ENCODE results near the gene SOX30. TPM values are rescaled to one million over a fixed set of nuclear protein-coding genes. Genes with fewer than 3 reads are reported as not detected.
"Not testable (repeated sequence)": the region's sequence is repeated elsewhere in the genome, so short reads cannot be mapped to it uniquely, and the experiment has no call there.

Gene SOX30
- 0.41 TPM for polyA plus RNA-seq (2013, experiment 1 of 2)
- polyA plus RNA-seq (2013, experiment 2 of 2) = 0.30 TPM

DNA sequence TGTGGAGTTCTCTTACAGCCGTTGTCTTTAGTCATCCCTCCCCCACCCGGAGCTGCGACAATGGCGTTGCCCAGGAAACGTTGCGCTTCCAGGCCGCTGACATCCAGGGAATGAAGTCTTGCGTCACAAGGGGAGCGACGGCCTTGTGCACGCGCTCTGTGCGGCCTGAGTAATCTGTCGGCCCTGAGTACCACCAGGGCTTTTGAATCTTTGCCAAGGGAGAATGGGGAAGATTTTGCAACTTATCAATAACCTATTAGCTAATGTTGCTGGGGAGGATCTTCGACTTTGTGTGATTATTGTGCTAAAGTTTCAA, at the start of gene SOX30:
Gene SOX30 (minus strand): TSS at position 62 of the 316 bp plus-strand sequence. CDS start 360 bp downstream, outside the sequence.
- Histone ChIP-seq H3K4me1 (ENCODE audit: control insufficient read depth, insufficient read depth, low read length, poor library complexity, severe bottlenecking) (no peaks in the 10 kb centered on the region), H3K36me3 (ENCODE audit: control insufficient read depth, insufficient read depth, low read length) (no peaks in the 10 kb centered on the region), H3K9me3 (ENCODE audit: control insufficient read depth, low read length) (peaks cover 30% of the 10 kb centered on the region), H3K27ac (ENCODE audit: low read depth, low read length, severe bottlenecking) (no peak within 1 kb of the TSS), H3K4me3 (ENCODE audit: extremely low read depth, insufficient read depth, low read length, poor library complexity, severe bottlenecking) (no peak within 1 kb of the TSS)
- WGBS, 2 experiments (ENCODE audit: insufficient coverage in 2 of 2) = 90 to 95% methylated on average over 5 to 12 of the region's 15 CpGs

DNA sequence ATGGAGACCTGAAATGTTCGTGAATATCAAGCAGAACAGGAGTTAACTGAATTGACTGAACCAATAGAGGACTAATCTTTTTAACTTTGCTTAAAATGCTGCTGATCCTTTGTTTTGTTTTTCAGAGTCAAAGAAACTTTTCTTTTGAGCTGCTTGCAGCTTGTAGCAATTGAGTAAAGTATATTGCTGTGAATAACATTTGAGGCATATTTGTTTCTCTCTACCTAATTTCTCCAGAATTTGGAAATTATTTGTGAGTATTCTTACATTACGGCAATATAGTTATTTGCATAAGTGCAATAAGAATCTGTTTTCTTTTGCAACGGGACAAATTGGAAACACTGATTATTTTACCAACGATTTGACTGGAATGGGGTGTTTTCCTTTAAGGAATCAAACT, 46.4 kb upstream of the SOX30 start:
- not testable (repeated sequence) for H3K4me1 ChIP-seq (ENCODE audit: control insufficient read depth, insufficient read depth, low read length, poor library complexity, severe bottlenecking); H3K4me3 ChIP-seq (ENCODE audit: extremely low read depth, insufficient read depth, low read length, poor library complexity, severe bottlenecking); H3K36me3 ChIP-seq (ENCODE audit: control insufficient read depth, insufficient read depth, low read length); H3K27ac ChIP-seq (ENCODE audit: low read depth, low read length, severe bottlenecking)
- 69 to 92% methylated on average over 2 to 4 of the region's 4 CpGs for WGBS, 2 experiments (ENCODE audit: insufficient coverage in 2 of 2)
- peaks cover 17% of the 10 kb centered on the region for H3K9me3 ChIP-seq (ENCODE audit: control insufficient read depth, low read length)

DNA sequence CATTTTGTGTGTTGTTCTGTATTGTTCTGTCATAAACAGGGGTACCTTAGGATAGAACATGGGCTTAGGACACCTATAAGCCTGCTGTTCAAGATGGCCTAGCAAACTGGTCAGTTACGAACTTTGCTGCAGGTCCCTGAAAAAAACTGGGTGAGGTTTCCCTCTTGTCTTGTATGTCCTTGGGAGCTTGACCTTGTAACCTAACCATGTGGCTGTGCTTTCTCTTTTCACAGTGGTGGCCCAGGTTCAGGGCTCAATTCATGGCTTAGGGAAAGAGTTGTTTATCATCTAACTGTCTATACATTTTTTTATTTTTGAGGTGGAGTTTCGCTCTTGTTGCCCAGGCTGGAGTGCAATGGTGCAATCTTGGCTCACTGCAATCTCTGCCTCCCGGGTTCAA, 43.9 kb upstream of the SOX30 start:
- WGBS, 2 experiments (ENCODE audit: insufficient coverage in 2 of 2) = 83 to 100% methylated on average over 1 of the region's 3 CpGs
- peaks cover 16% of the 10 kb centered on the region for H3K9me3 ChIP-seq (ENCODE audit: control insufficient read depth, low read length)
- H3K4me1 ChIP-seq (ENCODE audit: control insufficient read depth, insufficient read depth, low read length, poor library complexity, severe bottlenecking) = not testable (repeated sequence)

DNA sequence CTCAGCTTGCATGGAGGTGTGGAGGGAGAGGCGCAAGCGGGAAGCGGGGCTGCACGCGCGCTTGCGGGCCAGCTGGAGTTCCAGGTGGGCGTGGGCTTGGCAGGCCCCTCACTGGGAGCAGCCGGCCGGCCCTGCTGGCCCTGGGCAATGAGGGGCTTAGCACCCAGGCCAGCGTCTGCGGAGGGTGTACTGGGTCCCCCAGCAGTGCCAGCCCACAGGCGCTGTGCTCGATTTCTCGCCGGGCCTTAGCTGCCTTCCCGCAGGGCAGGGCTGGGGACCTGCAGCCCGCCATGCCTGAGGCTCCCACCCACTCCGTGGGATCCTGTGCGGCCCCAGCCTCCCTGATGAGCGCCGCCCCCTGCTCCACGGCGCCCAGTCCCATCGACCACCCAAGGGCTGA, 41.6 kb upstream of the SOX30 start:
- 89% methylated on average over 25 of the region's 25 CpGs for WGBS, 2 experiments (ENCODE audit: insufficient coverage in 2 of 2)
- peaks cover 13% of the 10 kb centered on the region for H3K9me3 ChIP-seq (ENCODE audit: control insufficient read depth, low read length)
- not testable (repeated sequence) for H3K36me3 ChIP-seq (ENCODE audit: control insufficient read depth, insufficient read depth, low read length); H3K4me1 ChIP-seq (ENCODE audit: control insufficient read depth, insufficient read depth, low read length, poor library complexity, severe bottlenecking); H3K27ac ChIP-seq (ENCODE audit: low read depth, low read length, severe bottlenecking); H3K4me3 ChIP-seq (ENCODE audit: extremely low read depth, insufficient read depth, low read length, poor library complexity, severe bottlenecking)

More for the DNA sequence above, 43.9 kb upstream of the SOX30 start:
- not testable (repeated sequence) for H3K27ac ChIP-seq (ENCODE audit: low read depth, low read length, severe bottlenecking); H3K36me3 ChIP-seq (ENCODE audit: control insufficient read depth, insufficient read depth, low read length); H3K4me3 ChIP-seq (ENCODE audit: extremely low read depth, insufficient read depth, low read length, poor library complexity, severe bottlenecking)

DNA sequence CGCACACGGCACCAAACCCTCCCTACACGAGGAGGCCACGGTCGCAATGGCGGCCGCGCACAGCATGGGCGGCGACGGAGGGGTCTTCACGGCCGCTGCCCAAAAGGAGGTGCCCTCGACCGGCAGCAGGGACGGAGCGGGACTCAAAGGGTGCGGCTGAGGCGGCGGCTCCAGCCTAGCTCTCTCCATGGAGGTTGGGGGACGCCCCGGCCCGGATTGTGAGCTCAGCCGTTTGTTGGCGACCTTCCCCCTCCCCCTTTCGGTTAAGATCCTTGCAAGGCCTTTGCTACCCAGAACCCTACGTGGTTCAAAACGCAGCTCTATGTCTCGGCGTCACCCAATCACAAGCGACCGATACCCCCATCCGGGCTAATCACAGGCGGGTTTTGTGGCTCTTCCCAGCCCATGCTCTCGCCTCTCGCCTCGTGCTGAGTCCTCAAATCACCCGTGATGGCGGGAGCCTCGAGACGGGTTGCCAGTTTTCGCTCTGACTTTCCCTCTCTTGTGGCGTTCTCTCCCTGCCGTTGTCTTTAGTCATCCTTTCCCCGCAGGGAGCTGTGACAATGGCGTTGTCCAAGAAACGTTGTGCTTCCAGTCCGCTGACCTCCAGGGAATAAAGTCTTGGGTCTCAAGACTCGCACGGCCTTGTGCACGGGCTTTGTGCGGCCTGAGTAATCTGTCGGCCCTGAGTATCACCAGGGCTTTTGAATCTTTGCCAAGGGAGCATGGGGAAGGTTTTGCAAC, 38.6 kb upstream of the SOX30 start:
- no peaks in the 10 kb centered on the region for H3K36me3 ChIP-seq (ENCODE audit: control insufficient read depth, insufficient read depth, low read length)
- peaks cover 3% of the 10 kb centered on the region for H3K9me3 ChIP-seq (ENCODE audit: control insufficient read depth, low read length)
- WGBS, 2 experiments (ENCODE audit: insufficient coverage in 2 of 2) = 94 to 95% methylated on average over 53 of the region's 53 CpGs
- no peaks in the 10 kb centered on the region for H3K4me1 ChIP-seq (ENCODE audit: control insufficient read depth, insufficient read depth, low read length, poor library complexity, severe bottlenecking)
- no peak overlapping the region for H3K4me3 ChIP-seq (ENCODE audit: extremely low read depth, insufficient read depth, low read length, poor library complexity, severe bottlenecking)
- no peak overlapping the region for H3K27ac ChIP-seq (ENCODE audit: low read depth, low read length, severe bottlenecking)

DNA sequence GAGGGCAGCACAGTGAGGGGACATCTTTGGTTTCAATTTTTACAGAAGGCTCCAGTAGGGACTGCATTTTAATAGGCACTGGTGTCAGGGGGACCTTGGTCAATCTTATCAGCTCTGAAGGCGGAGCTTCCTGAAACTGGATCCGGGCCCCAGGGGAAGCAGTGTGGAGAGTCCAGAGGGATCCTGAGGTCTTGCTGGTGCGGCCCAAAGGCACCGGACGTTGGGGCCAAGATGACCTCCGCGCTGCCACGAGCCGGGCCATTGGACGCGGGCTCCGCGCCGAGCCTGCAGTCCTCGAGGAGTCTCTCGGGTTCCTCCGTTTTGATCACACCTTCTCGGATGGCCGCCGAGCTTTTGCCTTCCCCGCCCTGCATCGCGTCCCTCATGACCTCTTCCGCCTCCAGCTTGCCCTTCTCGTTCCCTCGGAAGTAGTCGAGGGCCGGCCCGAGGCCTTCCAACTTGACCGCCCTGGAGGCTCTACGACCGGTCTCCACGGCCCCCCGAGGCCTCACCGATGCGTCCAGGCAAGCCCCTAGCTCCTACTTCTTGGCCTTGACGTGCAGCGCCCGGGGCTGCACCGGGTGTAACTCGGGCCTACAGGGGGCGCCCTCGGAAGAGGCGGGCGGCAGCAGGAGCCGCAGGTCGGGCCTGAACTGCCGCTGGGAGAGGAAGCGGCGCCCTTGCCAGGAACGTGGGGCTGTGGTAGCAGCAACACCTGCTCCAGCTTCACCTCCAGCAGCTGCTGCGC, 37.9 kb upstream of the SOX30 start:
- Histone ChIP-seq H3K36me3 (ENCODE audit: control insufficient read depth, insufficient read depth, low read length) (no peaks in the 10 kb centered on the region), H3K9me3 (ENCODE audit: control insufficient read depth, low read length) (peaks cover 3% of the 10 kb centered on the region), H3K4me1 (ENCODE audit: control insufficient read depth, insufficient read depth, low read length, poor library complexity, severe bottlenecking) (no peaks in the 10 kb centered on the region), H3K27ac (ENCODE audit: low read depth, low read length, severe bottlenecking) (no peak overlapping the region), H3K4me3 (ENCODE audit: extremely low read depth, insufficient read depth, low read length, poor library complexity, severe bottlenecking) (no peak overlapping the region)
- WGBS, 2 experiments (ENCODE audit: insufficient coverage in 2 of 2) = 94 to 96% methylated on average over 46 to 52 of the region's 52 CpGs

DNA sequence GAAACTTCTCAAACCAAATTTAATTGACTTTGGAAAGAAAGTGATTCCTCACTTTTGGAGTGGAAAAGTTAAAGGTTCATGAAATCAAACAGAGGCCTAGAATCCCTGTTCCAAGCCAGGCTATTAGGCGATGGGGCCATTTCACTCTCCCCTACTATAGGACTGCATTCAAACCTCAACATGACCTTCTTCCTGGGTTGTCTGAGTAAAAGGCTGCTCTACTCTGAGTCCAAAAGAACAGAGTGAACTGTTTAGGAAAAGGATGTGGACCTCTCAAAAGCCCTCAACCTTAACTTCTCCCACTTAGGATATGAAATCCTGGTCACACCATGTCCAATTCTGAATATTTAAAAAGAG, 34.9 kb upstream of the SOX30 start:
- H3K4me3 ChIP-seq (ENCODE audit: extremely low read depth, insufficient read depth, low read length, poor library complexity, severe bottlenecking) = no peak overlapping the region
- no peaks in the 10 kb centered on the region for H3K4me1 ChIP-seq (ENCODE audit: control insufficient read depth, insufficient read depth, low read length, poor library complexity, severe bottlenecking)
- peaks cover 3% of the 10 kb centered on the region for H3K9me3 ChIP-seq (ENCODE audit: control insufficient read depth, low read length)
- H3K36me3 ChIP-seq (ENCODE audit: control insufficient read depth, insufficient read depth, low read length) = no peaks in the 10 kb centered on the region
- H3K27ac ChIP-seq (ENCODE audit: low read depth, low read length, severe bottlenecking) = no peak overlapping the region
- WGBS, 2 experiments (ENCODE audit: insufficient coverage in 2 of 2) = no CpG with 5 or more reads among the region's 1 CpG

DNA sequence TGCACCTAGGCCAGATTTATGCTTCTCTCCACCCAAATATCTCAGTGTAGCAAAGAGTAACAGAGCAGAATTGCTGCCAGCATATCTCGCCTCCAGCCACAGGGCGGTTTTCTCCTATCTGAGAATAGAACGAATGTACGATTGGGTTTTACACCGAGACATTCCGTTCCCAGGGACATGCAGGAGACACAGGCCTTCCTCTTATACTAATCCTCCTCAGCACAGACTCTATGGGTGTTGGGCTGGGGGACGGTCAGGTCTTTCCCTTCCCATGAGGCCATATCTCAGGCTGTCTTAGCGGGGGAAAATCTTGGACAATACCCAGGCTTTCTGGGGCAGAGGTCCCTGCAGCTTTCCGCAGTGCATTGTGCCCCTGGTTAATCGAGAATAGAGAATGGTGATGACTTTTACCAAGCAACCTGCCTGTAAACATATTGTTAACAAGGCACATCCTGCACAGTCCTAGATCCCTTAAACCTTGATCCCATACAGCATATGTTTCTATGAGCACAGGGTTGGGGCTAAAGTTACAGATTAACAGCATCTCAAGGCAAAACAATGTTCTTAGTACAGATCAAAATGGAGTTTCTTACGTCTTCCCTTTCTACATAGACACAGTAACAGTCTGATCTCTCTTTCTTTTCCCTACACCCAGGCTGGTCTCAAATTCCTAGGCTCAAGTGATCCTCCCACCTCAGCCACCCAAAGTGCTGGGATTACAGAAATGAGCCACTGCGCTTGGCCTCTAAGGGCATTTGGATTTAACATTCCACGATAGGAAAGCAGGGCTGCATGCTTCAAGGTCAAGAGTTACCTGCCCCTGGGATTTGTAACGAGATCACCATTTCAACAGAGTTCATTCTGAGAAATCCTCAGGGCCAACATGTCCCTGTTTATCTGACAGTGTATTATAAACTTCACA, 34.3 kb upstream of the SOX30 start:
- H3K4me3 ChIP-seq (ENCODE audit: extremely low read depth, insufficient read depth, low read length, poor library complexity, severe bottlenecking); H3K36me3 ChIP-seq (ENCODE audit: control insufficient read depth, insufficient read depth, low read length); H3K27ac ChIP-seq (ENCODE audit: low read depth, low read length, severe bottlenecking); H3K4me1 ChIP-seq (ENCODE audit: control insufficient read depth, insufficient read depth, low read length, poor library complexity, severe bottlenecking); H3K9me3 ChIP-seq (ENCODE audit: control insufficient read depth, low read length): not testable (repeated sequence)
- WGBS, 2 experiments (ENCODE audit: insufficient coverage in 2 of 2) = 88 to 96% methylated on average over 7 to 12 of the region's 14 CpGs

DNA sequence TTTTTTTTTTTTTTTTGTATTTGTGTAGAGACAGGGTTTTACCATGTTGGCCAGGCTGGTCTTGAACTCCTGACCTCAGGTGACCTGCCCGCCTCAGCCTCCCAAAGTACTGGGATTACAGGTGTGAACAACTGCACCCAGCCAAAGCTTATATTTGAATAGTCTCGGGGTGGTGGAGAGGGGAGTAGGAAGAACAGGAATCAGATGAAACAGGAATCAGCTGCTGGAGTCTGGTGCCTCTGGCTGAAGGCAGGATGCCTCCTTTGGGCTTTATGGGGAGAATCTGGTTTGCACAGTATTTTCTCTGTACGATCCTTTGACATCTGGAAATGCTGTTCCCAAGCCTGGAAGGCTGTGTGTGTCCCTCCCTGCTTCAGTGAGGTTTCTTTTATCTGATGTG, 30.0 kb upstream of the SOX30 start:
- H3K4me1 ChIP-seq (ENCODE audit: control insufficient read depth, insufficient read depth, low read length, poor library complexity, severe bottlenecking) = no peaks in the 10 kb centered on the region
- H3K4me3 ChIP-seq (ENCODE audit: extremely low read depth, insufficient read depth, low read length, poor library complexity, severe bottlenecking) = no peak overlapping the region
- no peak overlapping the region for H3K27ac ChIP-seq (ENCODE audit: low read depth, low read length, severe bottlenecking)
- WGBS, 2 experiments (ENCODE audit: insufficient coverage in 2 of 2) = 67 to 83% methylated on average over 3 of the region's 3 CpGs
- H3K9me3 ChIP-seq (ENCODE audit: control insufficient read depth, low read length) = no peaks in the 10 kb centered on the region
- no peaks in the 10 kb centered on the region for H3K36me3 ChIP-seq (ENCODE audit: control insufficient read depth, insufficient read depth, low read length)

DNA sequence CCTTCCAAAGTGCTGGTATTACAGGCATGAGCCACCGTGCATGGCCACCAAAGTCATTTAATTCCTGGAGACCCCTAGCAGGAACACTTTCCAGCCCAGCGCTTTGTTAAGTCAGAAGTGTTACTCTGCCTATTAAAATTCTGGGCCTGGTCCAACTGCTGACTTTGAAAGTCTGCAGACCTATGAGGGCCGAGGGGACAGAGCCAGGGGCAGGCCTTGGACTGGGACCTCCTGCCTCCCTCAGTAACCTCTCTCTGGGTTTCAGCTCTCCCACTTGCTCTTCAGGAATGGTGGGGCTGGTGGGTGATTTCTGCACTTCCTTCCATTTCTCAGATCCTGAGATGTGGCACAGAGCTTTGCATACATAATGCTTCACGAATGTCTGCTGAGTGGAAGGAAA, 28.8 kb upstream of the SOX30 start:
- H3K4me3 ChIP-seq (ENCODE audit: extremely low read depth, insufficient read depth, low read length, poor library complexity, severe bottlenecking) = no peak overlapping the region
- no peaks in the 10 kb centered on the region for H3K9me3 ChIP-seq (ENCODE audit: control insufficient read depth, low read length)
- WGBS, 2 experiments (ENCODE audit: insufficient coverage in 2 of 2) = 91 to 93% methylated on average over 3 of the region's 4 CpGs
- H3K4me1 ChIP-seq (ENCODE audit: control insufficient read depth, insufficient read depth, low read length, poor library complexity, severe bottlenecking) = no peaks in the 10 kb centered on the region
- no peak overlapping the region for H3K27ac ChIP-seq (ENCODE audit: low read depth, low read length, severe bottlenecking)
- H3K36me3 ChIP-seq (ENCODE audit: control insufficient read depth, insufficient read depth, low read length) = no peaks in the 10 kb centered on the region
